Body of pancreas (tissue), 4 donors: ENCODE data around the gene CSMD2. TPM values are rescaled to one million over a fixed set of nuclear protein-coding genes. Genes with fewer than 3 reads are reported as not detected.
"Not testable (repeated sequence)": the region's sequence is repeated elsewhere in the genome, so short reads cannot be mapped to it uniquely, and the experiment has no call there.

Experiments used
- ATAC-seq: fragments of 150-250 bp; one replicate; pipeline ENCODE4 v1.9.1; 2016
- DNase-seq, 4 donors: peaks; one replicate each; pipeline ENCODE4 v3.0.0-alpha.2; 2019
- H3K27ac ChIP-seq, 4 donors: fragments of 200-600 bp; sonication (generic); 1 replicate in 3 of 4; 2 replicates in 1 of 4; pipeline versions ENCODE4 v1.5.1 to v1.6.1; 2016 to 2019; ENCODE audit warnings: mild to moderate bottlenecking in 1 of 4, mixed read lengths in 1 of 4, moderate library complexity in 1 of 4
- H3K27me3 ChIP-seq, 2 donors: fragments of 200-600 bp; sonication (generic); one replicate each; pipeline ENCODE4 v1.6.0; 2016; ENCODE audit warnings: mild to moderate bottlenecking in 1 of 2
- H3K36me3 ChIP-seq, 2 donors: fragments of 200-600 bp; sonication (generic); replicated peaks in 1 of 2; 2 replicates each; pipeline ENCODE4 v1.5.1; 2016; ENCODE audit warnings: low read depth in 2 of 2; ENCODE audit not compliant: insufficient read depth in 1 of 2
- H3K4me1 ChIP-seq: fragments of 200-600 bp; sonication (generic); one replicate; pipeline ENCODE4 v1.6.0; 2016
- H3K4me3 ChIP-seq, 2 donors: fragments of 200-600 bp; sonication (generic); 1 replicate in 1 of 2; 2 replicates in 1 of 2; pipeline ENCODE4 v1.5.1; 2016 to 2019
- H3K9me3 ChIP-seq, 3 donors: fragments of 200-600 bp; sonication (generic); 1 replicate in 2 of 3; 2 replicates in 1 of 3; pipeline ENCODE4 v1.5.1; 2016
- POLR2A ChIP-seq, 3 donors: fragments of 450-650 bp; IDR thresholded peaks; one replicate each; pipeline ENCODE4 v1.6.1; 2016; ENCODE audit warnings: antibody characterized with exemption in 3 of 3, mild to moderate bottlenecking in 2 of 3
- WGBS, 2 donors: methylation state at CpG; one replicate each; pipeline ENCODE4 v1.1.5; 2017; 5-methylcytosine and 5-hydroxymethylcytosine counted together
- intact Hi-C: fragments of 100-400 bp; cut with DNase I; formaldehyde crosslinking; loops from one replicate; pipeline ENCODE4 v1.15.1; 2023
- total RNA-seq, 2 donors: library from RNA; depleted of rRNA; stranded (reverse); fragments of >200 nt; gene quantifications; one replicate each; pipeline ENCODE4 v1.1.0, GENCODE V29; 2016
- TF ChIP-seq, protein P1 (sequence below), 7 experiments: fragments of 450-650 bp in 4 of 7; fragments of 200-600 bp in 3 of 7; sonication (generic) in 3 of 7; IDR thresholded peaks; one replicate each; pipeline ENCODE4 v1.5.1; 2016 to 2019; ENCODE audit warnings: antibody characterized with exemption in 7 of 7

Gene CSMD2
- total RNA-seq, 2 donors from 2014 or later, result 0.26 to 0.33 TPM

- 67 to 95% methylated on average over 3 of the region's 3 CpGs for WGBS, 2 donors
- DNase-seq, result no peak
- no peaks in the 10 kb centered on the region for H3K4me1 ChIP-seq
- H3K27me3 ChIP-seq, result no peaks in the 10 kb centered on the region
- TF ChIP-seq, protein P1, sequence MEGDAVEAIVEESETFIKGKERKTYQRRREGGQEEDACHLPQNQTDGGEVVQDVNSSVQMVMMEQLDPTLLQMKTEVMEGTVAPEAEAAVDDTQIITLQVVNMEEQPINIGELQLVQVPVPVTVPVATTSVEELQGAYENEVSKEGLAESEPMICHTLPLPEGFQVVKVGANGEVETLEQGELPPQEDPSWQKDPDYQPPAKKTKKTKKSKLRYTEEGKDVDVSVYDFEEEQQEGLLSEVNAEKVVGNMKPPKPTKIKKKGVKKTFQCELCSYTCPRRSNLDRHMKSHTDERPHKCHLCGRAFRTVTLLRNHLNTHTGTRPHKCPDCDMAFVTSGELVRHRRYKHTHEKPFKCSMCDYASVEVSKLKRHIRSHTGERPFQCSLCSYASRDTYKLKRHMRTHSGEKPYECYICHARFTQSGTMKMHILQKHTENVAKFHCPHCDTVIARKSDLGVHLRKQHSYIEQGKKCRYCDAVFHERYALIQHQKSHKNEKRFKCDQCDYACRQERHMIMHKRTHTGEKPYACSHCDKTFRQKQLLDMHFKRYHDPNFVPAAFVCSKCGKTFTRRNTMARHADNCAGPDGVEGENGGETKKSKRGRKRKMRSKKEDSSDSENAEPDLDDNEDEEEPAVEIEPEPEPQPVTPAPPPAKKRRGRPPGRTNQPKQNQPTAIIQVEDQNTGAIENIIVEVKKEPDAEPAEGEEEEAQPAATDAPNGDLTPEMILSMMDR (IDR thresholded peaks at IDR 0.05), result no peak
- H3K27ac ChIP-seq, result no peak overlapping the region
- ATAC-seq, result no peak
- intact Hi-C loops, result no loop called here
- no peaks in the 10 kb centered on the region for H3K9me3 ChIP-seq
- no peaks in the 10 kb centered on the region for H3K36me3 ChIP-seq
- no peak overlapping the region for H3K4me3 ChIP-seq
Observed at GRCh38 chr1:34108711-34109110, 56.3 kb downstream of the CSMD2 start.

- no peak for ATAC-seq
- Histone ChIP-seq H3K9me3 (no peaks in the 10 kb centered on the region), H3K4me3 (no peak overlapping the region), H3K27me3 (no peaks in the 10 kb centered on the region), H3K27ac (no peak overlapping the region), H3K4me1 (no peaks in the 10 kb centered on the region), H3K36me3 (no peaks in the 10 kb centered on the region)
- no peak for DNase-seq
- TF ChIP-seq POLR2A (IDR thresholded peaks at IDR 0.05), result no peak
- TF ChIP-seq, protein P1 (IDR thresholded peaks at IDR 0.05), result no peak
- intact Hi-C loops, result no loop called here
- WGBS, 2 donors, result 76 to 77% methylated on average over 2 of the region's 2 CpGs
Observed at GRCh38 chr1:34108269-34108668, 56.8 kb downstream of the CSMD2 start.

GRCh38 chr1:34101151-34101550 lies 63.9 kb downstream of the CSMD2 start:
- H3K4me1 ChIP-seq, result no peaks in the 10 kb centered on the region
- WGBS, 2 donors, result 93% methylated on average over 1 of the region's 1 CpG
- no peaks in the 10 kb centered on the region for H3K36me3 ChIP-seq
- ATAC-seq (no peak), DNase-seq (no peak)
- intact Hi-C loops, result no loop called here
- TF ChIP-seq POLR2A (IDR thresholded peaks at IDR 0.05), result no peak
- TF ChIP-seq, protein P1 (IDR thresholded peaks at IDR 0.05), result no peak
- no peak overlapping the region for H3K27ac ChIP-seq
- no peaks in the 10 kb centered on the region for H3K27me3 ChIP-seq
- H3K4me3 ChIP-seq, result no peak overlapping the region
- no peaks in the 10 kb centered on the region for H3K9me3 ChIP-seq

DNA sequence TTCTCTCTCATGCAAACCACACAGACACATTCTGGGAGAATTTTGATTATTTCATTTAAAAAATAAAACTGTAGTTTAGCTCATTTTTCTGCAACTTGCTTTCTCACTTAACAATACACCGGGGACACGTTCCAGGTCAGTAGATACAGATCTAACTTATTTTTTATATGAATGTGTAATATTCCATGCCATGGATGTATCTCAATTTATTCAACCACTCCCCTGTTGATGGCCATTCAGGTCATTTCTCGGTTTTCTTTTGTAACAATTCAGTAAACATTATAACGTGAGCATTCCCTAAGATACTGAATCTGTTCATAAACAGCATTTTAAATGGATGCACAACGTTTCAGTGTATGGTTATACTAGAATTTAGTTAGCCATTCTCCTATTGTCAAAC lies 64.7 kb downstream of the CSMD2 start:
- H3K27ac ChIP-seq, result no peak overlapping the region
- H3K27me3 ChIP-seq, result no peaks in the 10 kb centered on the region
- no peak for TF ChIP-seq POLR2A (IDR thresholded peaks at IDR 0.05)
- TF ChIP-seq, protein P1 (IDR thresholded peaks at IDR 0.05), result no peak
- H3K9me3 ChIP-seq, result no peaks in the 10 kb centered on the region
- WGBS, 2 donors, result 65 to 68% methylated on average over 5 of the region's 5 CpGs
- DNase-seq (no peak), ATAC-seq (no peak)
- H3K4me1 ChIP-seq, result no peaks in the 10 kb centered on the region
- H3K4me3 ChIP-seq, result no peak overlapping the region
- H3K36me3 ChIP-seq, result no peaks in the 10 kb centered on the region
- intact Hi-C loops, result no loop called here

GRCh38 chr1:34092399-34092798 lies 72.6 kb downstream of the CSMD2 start:
- 91 to 94% methylated on average over 13 of the region's 27 CpGs for WGBS, 2 donors
- H3K9me3 ChIP-seq, H3K4me3 ChIP-seq, H3K27me3 ChIP-seq, ATAC-seq, DNase-seq, H3K27ac ChIP-seq, H3K4me1 ChIP-seq, intact Hi-C loops, H3K36me3 ChIP-seq: not testable (repeated sequence)
